Endothelial cell (in vitro differentiated cells): ENCODE measurements around the gene FOXC1. TPM values are rescaled to one million over a fixed set of nuclear protein-coding genes. Genes with fewer than 3 reads are reported as not detected.
A peak's percentile ranks its signal among the peaks of the same experiment; 100 is the strongest.

Experiments
- DNase-seq: peaks from one replicate; pipeline ENCODE4 v3.0.0; 2021; ENCODE audit warnings: low spot score
- H3K27ac Mint-ChIP-seq: one replicate; pipeline ENCODE4 v1.8.0; 2021; ENCODE audit warnings: mixed read lengths, inconsistent platforms; ENCODE audit not compliant: unreplicated experiment
- H3K27me3 Mint-ChIP-seq: one replicate; pipeline ENCODE4 v1.8.0; 2021; ENCODE audit warnings: mild to moderate bottlenecking, moderate library complexity, mixed read lengths, inconsistent platforms; ENCODE audit not compliant: unreplicated experiment
- H3K36me3 Mint-ChIP-seq: one replicate; pipeline ENCODE4 v1.8.0; 2021; ENCODE audit warnings: mild to moderate bottlenecking, low read depth, mixed read lengths, inconsistent platforms; ENCODE audit not compliant: unreplicated experiment
- H3K4me1 Mint-ChIP-seq: one replicate; pipeline ENCODE4 v1.8.0; 2021; ENCODE audit warnings: mild to moderate bottlenecking, mixed read lengths, inconsistent platforms; ENCODE audit not compliant: unreplicated experiment
- H3K4me3 Mint-ChIP-seq: one replicate; pipeline ENCODE4 v1.8.0; 2021; ENCODE audit warnings: mild to moderate bottlenecking, mixed read lengths, inconsistent platforms; ENCODE audit not compliant: unreplicated experiment
- H3K9me3 Mint-ChIP-seq: one replicate; pipeline ENCODE4 v1.8.0; 2021; ENCODE audit warnings: mixed read lengths, inconsistent platforms; ENCODE audit not compliant: unreplicated experiment
- CTCF ChIP-seq: fragments of 200-600 bp; sonication (generic); IDR thresholded peaks from one replicate; pipeline ENCODE4 v1.5.0; 2021; ENCODE audit warnings: antibody characterized with exemption; ENCODE audit not compliant: unreplicated experiment
- total RNA-seq: library from RNA; stranded (reverse); fragmentation: NEBNext Ultra II Directional; extraction: Animal tissue kit (Norgen Biotek cat#: 25700); gene quantifications from one replicate; pipeline ENCODE4 v1.2.1, GENCODE V29; 2021; ENCODE audit not compliant: unreplicated experiment

Gene FOXC1
- total RNA-seq, 1 donor from 2014 or later, result 112 TPM

GRCh38 chr6:1616701-1617463 is 7.2 kb downstream of the FOXC1 start:
- H3K4me3 Mint-ChIP-seq, result peak overlapping the region; percentile 89
- DNase-seq, result no peak
- peaks cover 28% of the 10 kb centered on the region for H3K27me3 Mint-ChIP-seq
- H3K27ac Mint-ChIP-seq, result peak overlapping the region; percentile 43
- H3K9me3 Mint-ChIP-seq, result peaks cover 3% of the 10 kb centered on the region
- H3K4me1 Mint-ChIP-seq, result peaks cover 55% of the 10 kb centered on the region
- H3K36me3 Mint-ChIP-seq, result peaks cover 39% of the 10 kb centered on the region
- TF ChIP-seq CTCF, result no peak

GRCh38 chr6:1617466-1618310 is 8.0 kb downstream of the FOXC1 start:
- peak overlapping the region; percentile 86 for H3K4me3 Mint-ChIP-seq
- H3K4me1 Mint-ChIP-seq, result peaks cover 57% of the 10 kb centered on the region
- no peak for DNase-seq
- peak overlapping the region; percentile 70 for H3K27ac Mint-ChIP-seq
- H3K36me3 Mint-ChIP-seq, result peaks cover 37% of the 10 kb centered on the region
- H3K27me3 Mint-ChIP-seq, result peaks cover 24% of the 10 kb centered on the region
- no peak for TF ChIP-seq CTCF
- no peaks in the 10 kb centered on the region for H3K9me3 Mint-ChIP-seq

GRCh38 chr6:1618311-1619097 is 8.8 kb downstream of the FOXC1 start:
- Mint-ChIP-seq H3K27ac (peak overlapping the region; percentile 72), H3K36me3 (peaks cover 29% of the 10 kb centered on the region), H3K9me3 (no peaks in the 10 kb centered on the region), H3K27me3 (peaks cover 18% of the 10 kb centered on the region), H3K4me3 (peak overlapping the region; percentile 69), H3K4me1 (peaks cover 57% of the 10 kb centered on the region)
- TF ChIP-seq CTCF, result no peak
- peak; percentile 27 for DNase-seq

GRCh38 chr6:1619098-1619672 is 9.5 kb downstream of the FOXC1 start:
- Mint-ChIP-seq H3K4me3 (no peak overlapping the region), H3K27ac (no peak overlapping the region), H3K27me3 (peaks cover 18% of the 10 kb centered on the region)

More at GRCh38 chr6:1619098-1619672, 9.5 kb downstream of the FOXC1 start:
- Mint-ChIP-seq H3K4me1 (peaks cover 58% of the 10 kb centered on the region), H3K36me3 (peaks cover 26% of the 10 kb centered on the region), H3K9me3 (no peaks in the 10 kb centered on the region)
- no peak for TF ChIP-seq CTCF
- peak; percentile 40 for DNase-seq
